Inferior parietal cortex (tissue), 1 donor: ENCODE data around the gene GSTK1.
A peak's percentile ranks its signal among the peaks of the same experiment; 100 is the strongest.
"Not testable (repeated sequence)": the region's sequence is repeated elsewhere in the genome, so short reads cannot be mapped to it uniquely, and the experiment has no call there.

Experiments used
- DNase-seq: peaks from one replicate; pipeline ENCODE4 v3.0.0-alpha.2; 2016; ENCODE audit errors: extremely low spot score

The GSTK1 gene

DNA sequence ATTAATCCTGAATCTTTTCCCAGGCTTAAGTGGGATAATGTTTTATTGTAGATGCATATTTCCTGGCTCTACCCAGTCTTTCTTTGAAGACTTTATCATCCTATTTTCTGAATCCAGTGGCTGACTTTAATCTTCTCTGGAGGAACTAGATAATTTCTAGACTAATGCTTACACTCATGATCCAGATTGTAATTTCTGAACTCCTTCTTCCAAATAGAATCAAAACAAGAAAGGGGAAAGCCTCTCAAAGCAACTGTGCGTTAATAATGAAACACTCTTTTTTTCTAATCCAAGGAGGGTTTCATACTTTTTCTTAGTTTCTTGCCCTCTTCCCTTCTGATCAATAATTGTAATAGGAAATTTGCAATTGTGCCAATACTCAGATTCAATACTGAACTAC is 8.0 kb downstream of the GSTK1 start:
- no peak for DNase-seq

DNA sequence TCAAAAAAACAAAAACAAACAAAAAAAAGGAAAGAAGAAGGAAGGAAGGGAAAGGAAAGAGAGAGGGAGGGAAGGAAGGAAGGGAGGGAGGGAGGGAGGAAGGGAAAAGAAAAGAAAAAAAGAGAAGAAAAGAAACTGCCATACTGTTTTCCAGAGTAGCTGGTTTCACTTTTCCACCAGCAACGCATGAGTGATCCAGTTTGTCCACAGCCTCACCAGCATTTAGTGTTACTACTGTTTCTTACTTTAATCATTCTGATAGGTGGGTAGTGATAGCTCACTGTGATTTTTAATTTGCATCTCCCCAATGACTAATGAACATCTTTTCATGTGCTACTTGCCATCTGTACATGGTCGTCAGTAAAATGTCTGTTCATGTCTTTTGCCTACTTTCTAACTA is 9.6 kb downstream of the GSTK1 start:
- DNase-seq: no peak

GRCh38 chr7:143279186-143280098 is 16.2 kb downstream of the GSTK1 start:
- peak; percentile 90 for DNase-seq

- DNase-seq: no peak
Measured at GRCh38 chr7:143280160-143280559, 16.9 kb downstream of the GSTK1 start.

DNA sequence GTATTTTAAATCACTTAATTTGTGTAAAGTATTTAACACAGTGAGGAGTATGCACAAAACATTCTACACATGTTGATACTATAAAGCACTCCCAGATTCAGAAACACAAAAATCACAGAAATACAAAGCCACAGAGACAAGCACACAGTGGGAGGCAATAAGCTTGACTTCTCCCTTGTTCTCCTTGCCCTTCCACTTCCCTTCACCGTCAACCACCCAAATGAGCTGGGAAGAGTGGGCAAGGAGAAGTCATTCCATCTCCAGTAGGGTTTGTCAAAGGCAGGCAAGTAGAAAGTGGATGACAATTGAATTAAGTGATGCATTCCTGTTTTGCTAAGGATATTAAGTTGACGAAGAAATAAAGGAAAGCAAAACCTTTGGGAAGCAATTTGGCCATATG is 17.3 kb downstream of the GSTK1 start:
- no peak for DNase-seq

DNA sequence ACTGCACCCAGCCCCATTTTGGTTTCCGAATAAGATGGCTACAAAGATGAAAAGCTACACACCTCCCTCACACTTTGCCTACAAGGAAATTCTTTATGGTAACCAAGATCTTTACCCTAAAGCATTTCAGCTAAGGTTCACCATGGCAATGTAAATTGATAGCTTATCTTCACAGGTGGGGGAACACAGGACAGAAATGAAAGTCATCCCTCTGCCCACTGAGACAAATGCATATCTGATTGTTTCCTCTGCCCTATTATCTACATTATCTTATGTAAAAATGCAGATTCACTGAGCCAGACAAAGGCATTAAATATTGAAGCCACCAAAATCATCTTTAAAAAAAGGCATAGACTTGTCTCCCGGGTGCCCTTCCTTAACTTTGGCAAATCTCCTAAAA is 18.3 kb downstream of the GSTK1 start:
- no peak for DNase-seq

- no peak for DNase-seq
Measured at GRCh38 chr7:143282124-143282523, 18.9 kb downstream of the GSTK1 start.

DNA sequence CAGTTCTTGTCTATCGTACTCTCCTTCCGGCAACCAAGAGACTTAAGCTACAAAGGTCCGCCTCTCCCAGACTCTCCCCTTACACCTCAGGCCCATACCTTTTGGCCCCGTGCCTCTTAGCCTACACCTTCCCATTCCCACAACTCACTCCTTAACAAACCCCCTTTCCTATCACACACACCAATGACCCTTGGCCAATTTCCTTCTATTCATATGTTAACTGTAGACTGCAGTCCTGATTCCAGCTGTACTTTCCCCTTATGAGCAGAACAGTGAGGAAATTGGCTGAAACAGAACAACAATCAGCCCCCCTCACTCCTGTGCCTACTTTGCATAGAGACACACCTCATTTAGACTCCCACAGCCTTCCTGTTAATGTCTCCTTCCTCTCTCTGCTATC is 20.1 kb downstream of the GSTK1 start:
- DNase-seq: no peak

GRCh38 chr7:143284591-143285469 is 21.6 kb downstream of the GSTK1 start, which contains the start of gene TMEM139:
TSS of gene TMEM139 (plus strand) at chr7:143284958. CDS start at chr7:143285958, 1,000 bp downstream.
- no peak for DNase-seq

DNA sequence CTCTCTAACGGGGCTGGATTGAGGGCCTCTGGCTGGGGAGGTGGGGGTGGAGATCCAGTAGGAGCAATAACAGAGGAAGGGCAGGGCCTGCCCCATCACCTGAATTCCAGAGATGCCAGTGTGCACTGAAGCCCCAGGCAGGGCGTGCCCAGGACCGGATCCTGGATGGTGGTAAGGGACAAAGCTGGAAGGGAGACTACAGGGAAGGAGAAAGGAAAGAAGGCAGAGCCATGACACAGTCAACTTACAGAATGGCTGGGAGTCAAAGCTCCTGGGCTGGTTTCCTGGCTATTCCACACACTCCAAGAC is 22.2 kb downstream of the GSTK1 start:
- DNase-seq: no peak

DNA sequence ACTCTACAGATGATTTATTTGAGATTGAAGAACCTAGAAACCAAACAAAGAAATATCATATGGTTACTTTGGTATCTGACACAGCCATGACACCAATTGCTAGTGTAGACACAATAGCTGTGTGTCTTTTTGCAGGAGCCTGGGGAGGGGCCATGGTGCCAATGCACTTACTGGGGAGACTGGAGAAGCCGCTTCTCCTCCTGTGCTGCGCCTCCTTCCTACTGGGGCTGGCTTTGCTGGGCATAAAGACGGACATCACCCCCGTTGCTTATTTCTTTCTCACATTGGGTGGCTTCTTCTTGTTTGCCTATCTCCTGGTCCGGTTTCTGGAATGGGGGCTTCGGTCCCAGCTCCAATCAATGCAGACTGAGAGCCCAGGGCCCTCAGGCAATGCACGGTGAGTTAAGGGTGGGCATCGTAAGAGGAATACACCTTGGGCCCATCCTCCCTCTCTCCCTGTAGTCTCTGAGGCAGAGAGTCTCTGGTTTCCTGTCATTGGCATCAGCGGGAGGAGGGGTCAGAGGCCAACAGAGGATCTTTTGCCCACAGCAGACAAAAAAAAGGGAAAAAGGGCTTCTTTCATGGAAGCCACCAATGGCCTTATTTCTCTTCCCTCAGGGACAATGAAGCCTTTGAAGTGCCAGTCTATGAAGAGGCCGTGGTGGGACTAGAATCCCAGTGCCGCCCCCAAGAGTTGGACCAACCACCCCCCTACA is 22.7 kb downstream of the GSTK1 start:
- peak; percentile 78 for DNase-seq

GRCh38 chr7:143286522-143286890 is 23.3 kb downstream of the GSTK1 start:
- DNase-seq: no peak

- DNase-seq: no peak
Measured at GRCh38 chr7:143287339-143287934, 24.2 kb downstream of the GSTK1 start.

DNA sequence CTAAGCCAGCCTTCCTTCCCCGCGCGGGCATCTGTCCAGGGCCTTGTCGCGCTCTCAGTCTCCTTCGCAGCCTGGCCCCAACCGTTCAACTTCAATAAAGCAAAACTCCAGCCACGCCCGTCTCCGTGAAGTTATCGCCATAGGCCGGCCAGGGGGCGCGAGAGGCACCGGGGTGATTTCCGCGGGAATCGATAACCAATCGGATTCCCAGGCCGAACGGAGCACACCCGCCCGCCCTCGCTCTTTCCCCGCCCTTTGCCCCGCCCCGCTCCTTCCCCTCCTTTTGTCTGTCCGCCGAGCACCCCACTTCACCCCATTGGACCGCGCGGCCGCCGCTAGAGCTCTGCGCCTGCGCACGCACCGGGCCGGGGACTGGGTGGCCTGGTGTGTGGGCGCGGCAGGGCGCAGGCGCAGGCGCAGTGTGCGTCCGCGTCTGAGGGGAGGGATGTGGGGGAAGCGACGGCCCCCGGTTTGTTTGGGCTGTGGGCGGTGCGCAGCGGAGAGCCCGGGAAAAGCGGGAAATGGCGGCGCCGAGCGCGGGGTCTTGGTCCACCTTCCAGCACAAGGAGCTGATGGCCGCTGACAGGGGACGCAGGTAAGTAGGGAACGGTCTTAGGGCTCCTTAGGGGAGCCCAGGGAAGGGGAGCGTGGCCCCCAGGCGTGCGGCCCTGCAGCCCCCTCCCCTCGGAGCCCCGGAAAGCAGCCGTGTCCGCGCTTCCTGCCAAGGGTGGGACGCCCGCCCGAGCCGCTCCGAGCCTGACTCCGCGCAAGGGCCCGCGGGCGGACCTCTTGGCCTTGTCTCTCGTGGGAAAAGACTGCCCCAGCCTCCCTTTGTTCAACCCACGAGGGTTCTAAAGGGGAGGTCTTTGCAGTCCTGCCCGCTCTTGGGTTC is 24.9 kb downstream of the GSTK1 start, which contains the start of gene CASP2:
TSS of gene CASP2 (plus strand) at position 417 of the 892 bp plus-strand sequence. CDS start at position 522, 105 bp downstream.
- peak; percentile 95 for DNase-seq

DNA sequence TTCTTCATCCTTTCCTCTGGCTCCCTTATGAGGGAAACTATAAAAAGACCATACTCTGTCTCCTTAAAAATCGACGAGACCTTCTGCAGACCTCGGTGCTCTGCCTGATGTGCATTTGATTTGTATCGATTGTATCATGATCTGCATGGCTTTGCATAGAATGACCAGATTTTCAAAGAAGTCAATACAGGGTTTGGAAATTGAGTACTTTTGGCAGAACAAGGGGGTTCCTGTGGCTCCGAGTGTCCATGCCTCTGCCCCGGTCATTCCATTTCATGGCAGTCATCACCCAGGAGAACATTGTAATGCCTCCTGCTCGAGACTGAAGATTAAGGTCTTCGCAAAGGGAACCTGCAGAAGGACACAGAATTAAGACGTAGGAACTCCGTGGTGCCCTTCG is 25.6 kb downstream of the GSTK1 start:
- no peak for DNase-seq

DNA sequence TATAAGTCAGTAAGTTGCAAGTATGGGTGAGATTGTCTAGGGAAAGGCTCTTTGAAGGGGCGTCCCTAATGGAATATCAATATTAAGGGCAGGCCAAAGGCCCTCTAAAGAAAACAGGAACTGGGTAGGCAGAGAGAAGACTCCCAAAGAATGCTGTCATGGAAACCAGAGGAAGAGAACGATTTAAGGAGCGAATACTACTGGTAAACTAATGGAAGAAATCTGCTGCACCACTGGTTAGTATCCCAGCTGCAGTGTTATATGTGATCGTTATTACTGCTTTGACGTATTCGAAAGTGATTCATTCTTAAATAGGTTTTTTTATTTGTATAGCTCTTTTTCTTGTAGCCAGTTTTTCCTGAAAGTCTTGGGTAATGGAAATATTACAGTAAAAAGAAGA is 26.2 kb downstream of the GSTK1 start:
- no peak for DNase-seq

DNA sequence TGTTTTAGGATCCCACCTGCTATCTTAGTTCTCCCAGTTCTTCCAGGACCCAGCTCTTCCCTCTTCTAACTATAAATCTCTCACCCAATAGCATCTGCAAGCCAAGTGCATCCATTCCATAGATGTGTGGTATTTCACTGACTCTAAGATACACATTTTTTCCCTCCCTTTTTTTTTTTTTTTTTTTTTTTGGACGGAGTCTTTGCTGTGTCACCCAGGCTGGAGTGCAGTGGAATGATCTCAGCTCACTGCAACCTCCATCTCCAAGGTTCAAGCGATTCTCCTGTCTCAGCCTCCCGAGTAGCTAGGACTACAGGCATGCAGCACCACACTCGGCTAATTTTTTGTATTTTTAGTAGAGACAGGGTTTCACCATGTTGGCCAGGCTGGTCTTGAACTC is 26.6 kb downstream of the GSTK1 start:
- not testable (repeated sequence) for DNase-seq

DNA sequence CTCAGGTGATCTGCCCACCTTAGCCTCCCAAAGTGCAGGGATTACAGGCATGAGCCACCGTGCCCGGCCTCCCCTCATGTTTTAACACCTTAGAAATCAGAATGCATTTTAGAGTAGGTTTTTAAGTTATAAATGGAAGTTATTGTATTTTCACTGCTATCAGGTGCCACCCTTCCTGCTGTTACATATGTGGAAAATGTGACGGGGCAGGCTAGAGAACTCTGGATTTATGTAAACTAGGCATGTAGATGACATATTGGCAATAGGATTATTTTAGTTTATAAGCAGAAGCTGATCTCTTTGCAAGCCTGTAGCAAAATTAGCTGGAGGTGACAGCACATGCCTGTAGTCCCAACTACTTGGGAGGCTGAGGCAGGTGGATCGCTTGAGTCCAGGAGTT is 27.1 kb downstream of the GSTK1 start:
- no peak for DNase-seq

GRCh38 chr7:143292876-143293275 is 29.6 kb downstream of the GSTK1 start:
- no peak for DNase-seq

GRCh38 chr7:143295870-143296269 is 32.6 kb downstream of the GSTK1 start:
- no peak for DNase-seq

GRCh38 chr7:143296686-143297085 is 33.4 kb downstream of the GSTK1 start:
- no peak for DNase-seq
